Liver (tissue), 9 donors: Measurements from ENCODE around the gene TMEM168. TPM values are rescaled to one million over a fixed set of nuclear protein-coding genes. Genes with fewer than 3 reads are reported as not detected.

ENCODE experiments used
- DNase-seq: peaks from one replicate; pipeline ENCODE4 v3.0.0-alpha.2; 2017; ENCODE audit warnings: low spot score
- H3K27ac ChIP-seq, 2 donors: one replicate each; pipeline ENCODE4 v1.7.0; 2013; ENCODE audit warnings: inconsistent platforms in 2 of 2, low read length in 2 of 2, control low read depth in 1 of 2, low read depth in 1 of 2, mild to moderate bottlenecking in 1 of 2
- H3K27me3 ChIP-seq, 4 donors: one replicate each; pipeline versions ENCODE4 v1.6.1 to v1.7.0; 2013; ENCODE audit warnings: low read length in 3 of 4, inconsistent platforms in 1 of 4, mild to moderate bottlenecking in 1 of 4, moderate library complexity in 1 of 4; ENCODE audit not compliant: control insufficient read depth in 4 of 4, insufficient read depth in 4 of 4
- H3K36me3 ChIP-seq, 4 donors: one replicate each; pipeline versions ENCODE4 v1.6.1 to v1.7.0; 2013; ENCODE audit warnings: low read length in 3 of 4, mild to moderate bottlenecking in 3 of 4, low read depth in 1 of 4, moderate library complexity in 1 of 4; ENCODE audit not compliant: control insufficient read depth in 4 of 4, insufficient read depth in 3 of 4
- H3K4me1 ChIP-seq, 4 donors: one replicate each; pipeline versions ENCODE4 v1.6.1 to v1.7.0; 2013; ENCODE audit warnings: low read length in 3 of 4, mild to moderate bottlenecking in 3 of 4, moderate library complexity in 1 of 4; ENCODE audit not compliant: control insufficient read depth in 4 of 4, insufficient read depth in 4 of 4
- H3K4me3 ChIP-seq, 3 donors: one replicate each; pipeline versions ENCODE4 v1.6.1 to v1.7.0; 2013; ENCODE audit warnings: low read length in 3 of 3, control low read depth in 1 of 3, low read depth in 1 of 3, mild to moderate bottlenecking in 1 of 3
- H3K9ac ChIP-seq, 2 donors: one replicate each; pipeline ENCODE4 v1.7.0; 2013; ENCODE audit warnings: low read length in 2 of 2, mild to moderate bottlenecking in 2 of 2, moderate library complexity in 2 of 2, control low read depth in 1 of 2, low read depth in 1 of 2
- H3K9me3 ChIP-seq, 4 donors: one replicate each; pipeline versions ENCODE4 v1.6.1 to v1.7.0; 2013; ENCODE audit warnings: low read length in 3 of 4; ENCODE audit not compliant: control insufficient read depth in 4 of 4
- ATF3 ChIP-seq: IDR thresholded peaks from 2 replicates; pipeline ENCODE4 v1.6.1; 2016; ENCODE audit warnings: antibody characterized with exemption
- CTCF ChIP-seq: fragments of 150-350 bp; IDR thresholded peaks from 2 replicates; pipeline ENCODE4 v1.5.1; 2017; ENCODE audit warnings: improper control_type of control experiment, low read depth, low read length; ENCODE audit not compliant: missing input control
- EGR1 ChIP-seq, 2 donors: IDR thresholded peaks; 2 replicates each; pipeline ENCODE4 v1.6.1; 2016 to 2018; ENCODE audit warnings: antibody characterized with exemption in 2 of 2, low read depth in 2 of 2
- FOXA1 ChIP-seq: IDR thresholded peaks from 2 replicates; pipeline ENCODE4 v1.6.1; 2016; ENCODE audit warnings: antibody characterized with exemption
- FOXA2 ChIP-seq: IDR thresholded peaks from 2 replicates; pipeline ENCODE4 v1.6.1; 2016; ENCODE audit warnings: antibody characterized with exemption
- GABPA ChIP-seq, 2 donors: IDR thresholded peaks in 1 of 2; conservative IDR thresholded peaks in 1 of 2; 2 replicates each; pipeline ENCODE4 v1.6.1; 2016; ENCODE audit warnings: antibody characterized with exemption in 2 of 2, mild to moderate bottlenecking in 1 of 2, moderate library complexity in 1 of 2
- HNF4A ChIP-seq, 2 donors: conservative IDR thresholded peaks; 2 replicates each; pipeline ENCODE4 v1.6.1; 2016; ENCODE audit warnings: antibody characterized with exemption in 2 of 2, mild to moderate bottlenecking in 2 of 2
- HNF4G ChIP-seq: IDR thresholded peaks from 2 replicates; pipeline ENCODE4 v1.6.1; 2016; ENCODE audit warnings: antibody characterized with exemption
- JUND ChIP-seq, 2 donors: IDR thresholded peaks; 2 replicates each; pipeline ENCODE4 v1.6.1; 2016; ENCODE audit warnings: antibody characterized with exemption in 2 of 2
- MAX ChIP-seq: IDR thresholded peaks from 2 replicates; pipeline ENCODE4 v1.6.1; 2016; ENCODE audit warnings: antibody characterized with exemption
- NR2F2 ChIP-seq: IDR thresholded peaks from 2 replicates; pipeline ENCODE4 v1.6.1; 2016; ENCODE audit warnings: antibody characterized with exemption
- RAD21 ChIP-seq, 2 donors: IDR thresholded peaks; 2 replicates each; pipeline ENCODE4 v1.6.1; 2016; ENCODE audit warnings: antibody characterized with exemption in 2 of 2, mild to moderate bottlenecking in 2 of 2
- REST ChIP-seq: IDR thresholded peaks from 2 replicates; pipeline ENCODE4 v1.6.1; 2016; ENCODE audit warnings: antibody characterized with exemption, mild to moderate bottlenecking
- RXRA ChIP-seq, 2 donors: IDR thresholded peaks; 2 replicates each; pipeline ENCODE4 v1.6.1; 2017 to 2018; ENCODE audit warnings: antibody characterized with exemption in 2 of 2, mild to moderate bottlenecking in 1 of 2
- SP1 ChIP-seq: IDR thresholded peaks from 2 replicates; pipeline ENCODE4 v1.6.1; 2018; ENCODE audit warnings: antibody characterized with exemption, mild to moderate bottlenecking
- TAF1 ChIP-seq: conservative IDR thresholded peaks from 2 replicates; pipeline ENCODE4 v1.6.1; 2016; ENCODE audit warnings: antibody characterized with exemption, mild to moderate bottlenecking
- YY1 ChIP-seq: IDR thresholded peaks from 2 replicates; pipeline ENCODE4 v1.6.1; 2016; ENCODE audit warnings: antibody characterized with exemption, mild to moderate bottlenecking
- ZBTB33 ChIP-seq: IDR thresholded peaks from 2 replicates; pipeline ENCODE4 v1.6.1; 2016; ENCODE audit warnings: antibody characterized with exemption
- WGBS: extraction: QIAGEN DNeasy Blood & Tissue Kit; methylation state at CpG from one replicate; pipeline ENCODE4 v1.1.7; 2013; 5-methylcytosine and 5-hydroxymethylcytosine counted together
- polyA plus RNA-seq, 2 donors: library from polyadenylated mRNA; stranded (reverse) in 1 of 2; unstranded in 1 of 2; fragments of 200-250 nt in 1 of 2; fragments of >200 nt in 1 of 2; fragmentation: Nextera tagmentation in 1 of 2; extraction: Ambion mirVana in 1 of 2; gene quantifications; one replicate each; pipeline versions ENCODE4 v1.2.1 to v1.2.3, GENCODE V29; 2013 to 2015
- total RNA-seq, 2 donors: library from RNA; depleted of rRNA; stranded (reverse); fragments of >200 nt; gene quantifications; one replicate each; pipeline ENCODE4 v1.2.3, GENCODE V29; 2014
- donor health status: healthy.
- donor health status: healthy.
- donor health status: healthy.
- donor health status: healthy.
- donor health status: healthy.

TMEM168 gene
- total and polyA plus RNA-seq, 4 donors = 4.6 to 16.8 (median 7.7) TPM

GRCh38 chr7:112830769-112831168, 40.6 kb upstream of the TMEM168 start:
- Histone ChIP-seq H3K4me3 (no peak overlapping the region), H3K27ac (no peak overlapping the region), H3K9ac (no peak overlapping the region), H3K4me1 (no peaks in the 10 kb centered on the region), H3K27me3 (no peaks in the 10 kb centered on the region), H3K9me3 (peaks cover 0 to 3% (median 2%) of the 10 kb centered on the region in 4 donors), H3K36me3 (peaks cover 0 to 11% (median 3%) of the 10 kb centered on the region in 4 donors)
- no peak for DNase-seq
- TF ChIP-seq EGR1 (IDR thresholded peaks at IDR 0.05; ENCODE audit: low read depth in 2 of 2) (no peak), TAF1 (no peak), FOXA2 (no peak), SP1 (no peak), YY1 (no peak), FOXA1 (no peak), ZBTB33 (no peak), RXRA (IDR thresholded peaks at IDR 0.05) (no peak), RAD21 (IDR thresholded peaks at IDR 0.05) (no peak), CTCF (no peak), REST (no peak), HNF4G (no peak), MAX (no peak), ATF3 (no peak), JUND (IDR thresholded peaks at IDR 0.05) (no peak), NR2F2 (no peak), HNF4A (conservative IDR thresholded peaks at IDR 0.05) (no peak), GABPA (IDR thresholded peaks at IDR 0.05 in 1 of 2, conservative IDR thresholded peaks at IDR 0.05 in 1 of 2) (no peak)

- H3K4me3 ChIP-seq = no peak overlapping the region
- no peak for TF ChIP-seq SP1
- TF ChIP-seq CTCF = no peak
- TF ChIP-seq FOXA2 = no peak
- no peak for TF ChIP-seq HNF4A (conservative IDR thresholded peaks at IDR 0.05)
- no peak for TF ChIP-seq JUND (IDR thresholded peaks at IDR 0.05)
- no peak for TF ChIP-seq REST
- no peak for TF ChIP-seq RAD21 (IDR thresholded peaks at IDR 0.05)
- no peak for TF ChIP-seq MAX
- no peak for TF ChIP-seq ATF3
Measured at GRCh38 chr7:112828696-112829095, 38.5 kb upstream of the TMEM168 start.

More at GRCh38 chr7:112828696-112829095, 38.5 kb upstream of the TMEM168 start:
- no peak overlapping the region for H3K27ac ChIP-seq
- 91% methylated on average over 1 of the region's 1 CpG for WGBS
- DNase-seq = no peak
- no peaks in the 10 kb centered on the region for H3K27me3 ChIP-seq
- peaks cover 0 to 3% (median 2%) of the 10 kb centered on the region in 4 donors for H3K9me3 ChIP-seq
- no peaks in the 10 kb centered on the region for H3K4me1 ChIP-seq
- H3K9ac ChIP-seq = no peak overlapping the region
- H3K36me3 ChIP-seq = peaks cover 0 to 11% (median 4%) of the 10 kb centered on the region in 4 donors
